RWPE1 (cell line): Measurements from ENCODE around the gene TNNI2.
A peak's percentile ranks its signal among the peaks of the same experiment; 100 is the strongest.

Source experiments
- CTCF ChIA-PET: fragments of 350-600 bp; sonication (Branson Sonifier 250); formaldehyde crosslinking; extraction: SDS; loops from one replicate; lab custom pipeline; 2021; lab: Yijun Ruan, JAX
- POLR2A ChIA-PET: fragments of 400-600 bp; formaldehyde crosslinking; extraction: SDS; loops from one replicate; lab custom pipeline; 2020; ENCODE audit warnings: antibody characterized with exemption; ENCODE audit not compliant: low non-redundant PET; lab: Yijun Ruan, JAX
- DNase-seq: peaks from one replicate; pipeline ENCODE4 v3.0.0; 2012; ENCODE audit warnings: low spot score
- H3K27ac ChIP-seq: fragments of 450-650 bp; 2 replicates; pipeline ENCODE4 v1.5.1; 2017
- TF ChIP-seq, protein P1 (sequence below): fragments of 450-650 bp; conservative IDR thresholded peaks from 2 replicates; pipeline ENCODE4 v1.5.1; 2017; ENCODE audit warnings: low read depth, mild to moderate bottlenecking

TNNI2 gene

GRCh38 chr11:1828542-1828941, 10.2 kb upstream of the TNNI2 start:
- TF ChIP-seq, protein P1, sequence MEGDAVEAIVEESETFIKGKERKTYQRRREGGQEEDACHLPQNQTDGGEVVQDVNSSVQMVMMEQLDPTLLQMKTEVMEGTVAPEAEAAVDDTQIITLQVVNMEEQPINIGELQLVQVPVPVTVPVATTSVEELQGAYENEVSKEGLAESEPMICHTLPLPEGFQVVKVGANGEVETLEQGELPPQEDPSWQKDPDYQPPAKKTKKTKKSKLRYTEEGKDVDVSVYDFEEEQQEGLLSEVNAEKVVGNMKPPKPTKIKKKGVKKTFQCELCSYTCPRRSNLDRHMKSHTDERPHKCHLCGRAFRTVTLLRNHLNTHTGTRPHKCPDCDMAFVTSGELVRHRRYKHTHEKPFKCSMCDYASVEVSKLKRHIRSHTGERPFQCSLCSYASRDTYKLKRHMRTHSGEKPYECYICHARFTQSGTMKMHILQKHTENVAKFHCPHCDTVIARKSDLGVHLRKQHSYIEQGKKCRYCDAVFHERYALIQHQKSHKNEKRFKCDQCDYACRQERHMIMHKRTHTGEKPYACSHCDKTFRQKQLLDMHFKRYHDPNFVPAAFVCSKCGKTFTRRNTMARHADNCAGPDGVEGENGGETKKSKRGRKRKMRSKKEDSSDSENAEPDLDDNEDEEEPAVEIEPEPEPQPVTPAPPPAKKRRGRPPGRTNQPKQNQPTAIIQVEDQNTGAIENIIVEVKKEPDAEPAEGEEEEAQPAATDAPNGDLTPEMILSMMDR, result no peak
- CTCF ChIA-PET, result interaction anchor here (0.6 to 0.9 kb wide), 2 partner anchors 135 to 227 kb away, joined by 3 to 5 read pairs; no protein-coding TSS in a partner anchor
- POLR2A ChIA-PET, result no interaction called here
- H3K27ac ChIP-seq, result peak overlapping the region; percentile 97
- no peak for DNase-seq

DNA sequence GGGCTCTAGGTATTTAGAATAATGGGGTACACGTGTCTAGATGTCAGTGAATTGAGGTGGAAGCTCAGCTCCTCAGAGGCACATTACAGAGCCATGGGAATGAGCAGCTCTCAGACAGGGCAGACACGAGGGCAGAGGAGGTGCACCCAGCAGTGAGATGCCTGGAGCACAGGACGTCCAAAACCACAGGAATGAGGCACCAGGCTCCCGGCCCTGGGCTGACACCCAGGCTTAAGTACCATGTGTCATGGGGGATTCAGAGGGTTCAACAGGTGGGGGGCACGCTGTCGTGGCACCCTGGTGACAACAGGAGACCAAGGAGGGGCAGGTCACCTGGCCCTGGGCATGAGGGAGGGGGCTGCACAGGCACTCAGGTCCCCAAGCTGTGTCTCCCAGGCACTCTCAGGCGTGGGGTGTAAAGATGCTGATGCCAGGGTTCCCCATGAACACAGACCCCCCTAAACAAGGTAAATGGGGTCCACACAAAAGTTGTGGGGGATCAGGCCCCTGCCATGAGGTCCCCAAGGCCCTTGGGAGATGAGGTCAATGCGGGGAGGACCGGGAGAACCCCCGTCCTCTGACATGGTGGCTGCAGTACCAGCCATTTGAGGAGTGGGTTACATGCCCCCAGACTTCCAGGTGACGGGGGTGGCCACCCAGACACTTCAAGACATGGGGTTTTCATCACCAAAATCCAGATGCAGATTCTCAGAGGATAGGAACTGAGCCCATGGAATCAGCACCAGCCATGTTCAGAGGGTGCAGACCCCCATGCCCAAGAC, 9.6 kb upstream of the TNNI2 start:
- ChIA-PET POLR2A (interaction anchor here (2.6 kb wide), 1 partner anchor 67 kb away, joined by 7 read pairs; no protein-coding TSS in a partner anchor), CTCF (interaction anchor here (0.6 to 0.9 kb wide), 2 partner anchors 135 to 228 kb away, joined by 3 to 5 read pairs; no protein-coding TSS in a partner anchor)
- TF ChIP-seq, protein P1, result no peak
- peak overlapping the region; percentile 97 for H3K27ac ChIP-seq
- peak; percentile 83 for DNase-seq

DNA sequence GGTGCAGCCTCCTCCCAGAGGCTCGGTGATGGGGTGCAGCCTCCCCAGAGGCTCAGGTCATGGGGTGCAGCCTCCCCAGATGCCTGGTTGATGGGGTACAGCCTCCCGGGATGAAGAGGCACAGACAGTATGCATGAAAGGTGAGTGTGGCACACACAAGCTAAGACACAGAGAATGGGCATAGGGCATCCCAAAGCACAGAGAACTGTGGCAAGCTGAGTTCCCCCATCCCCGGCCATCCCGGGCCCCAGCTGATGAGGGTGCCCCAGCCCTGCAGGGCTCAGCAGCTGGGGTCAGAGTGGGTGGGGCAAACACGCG, 8.8 kb upstream of the TNNI2 start:
- peak; percentile 25 for DNase-seq
- CTCF ChIA-PET, result interaction anchor here (0.6 to 6.0 kb wide), 3 partner anchors 77 to 177 kb away, joined by 3 to 85 read pairs (median 3); no protein-coding TSS in a partner anchor
- TF ChIP-seq, protein P1, result no peak
- POLR2A ChIA-PET, result interaction anchor here (1.0 to 2.6 kb wide), 2 partner anchors 66 to 68 kb away, joined by 3 to 7 read pairs; partner anchors contain the start of gene CTSD
- H3K27ac ChIP-seq, result peak overlapping the region; percentile 97

DNA sequence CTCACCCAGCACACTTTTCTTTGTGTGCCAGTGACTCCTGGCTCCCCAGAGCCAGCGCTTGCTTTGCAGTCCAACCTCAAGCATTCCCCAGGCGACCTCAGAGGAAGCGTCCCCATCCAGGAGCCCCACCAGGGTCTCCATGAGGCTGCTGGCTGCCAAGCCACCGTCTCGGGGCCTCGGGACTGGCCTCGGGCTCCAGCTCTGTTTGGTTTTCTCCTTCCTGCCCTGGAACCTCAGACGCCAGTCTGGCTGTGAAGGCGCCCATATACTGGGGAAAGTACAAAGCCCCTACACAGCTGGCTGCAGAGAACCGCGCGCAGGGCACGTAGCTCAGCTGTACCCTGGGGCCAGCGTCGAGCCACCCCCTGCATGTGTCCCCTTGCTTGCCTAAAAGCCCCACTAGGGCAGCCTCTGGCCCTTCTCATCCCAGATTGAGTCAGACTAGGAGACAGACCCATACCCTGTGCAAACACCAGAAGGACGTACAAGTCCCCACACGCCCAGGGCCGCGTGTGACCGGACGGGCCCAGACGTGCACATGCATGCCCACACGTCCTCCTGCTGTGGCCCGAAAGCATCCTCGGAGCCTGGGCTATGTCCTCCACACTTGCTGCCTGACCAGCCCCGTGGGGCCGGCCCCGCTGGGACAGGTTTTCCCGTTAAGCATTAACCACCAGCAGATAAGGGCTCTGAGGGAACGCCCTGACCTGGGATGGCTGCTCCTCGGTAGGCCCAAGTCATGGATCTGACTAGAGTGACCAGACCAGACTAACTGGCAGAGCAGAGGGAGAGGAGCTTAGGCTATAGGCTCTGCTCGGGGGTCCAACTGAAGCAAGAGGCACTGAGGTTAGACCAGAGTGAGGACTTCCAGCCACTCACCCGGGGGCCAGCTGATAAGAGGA, 8.2 kb upstream of the TNNI2 start:
- ChIA-PET POLR2A (interaction anchor here (1.0 to 2.6 kb wide), 2 partner anchors 67 to 68 kb away, joined by 3 to 7 read pairs; partner anchors contain the start of gene CTSD), CTCF (interaction anchor here (0.6 to 6.0 kb wide), 3 partner anchors 77 to 178 kb away, joined by 3 to 85 read pairs (median 3); no protein-coding TSS in a partner anchor)
- peak overlapping the region; percentile 97 for H3K27ac ChIP-seq
- peak; percentile 95 for DNase-seq
- TF ChIP-seq, protein P1, result no peak

DNA sequence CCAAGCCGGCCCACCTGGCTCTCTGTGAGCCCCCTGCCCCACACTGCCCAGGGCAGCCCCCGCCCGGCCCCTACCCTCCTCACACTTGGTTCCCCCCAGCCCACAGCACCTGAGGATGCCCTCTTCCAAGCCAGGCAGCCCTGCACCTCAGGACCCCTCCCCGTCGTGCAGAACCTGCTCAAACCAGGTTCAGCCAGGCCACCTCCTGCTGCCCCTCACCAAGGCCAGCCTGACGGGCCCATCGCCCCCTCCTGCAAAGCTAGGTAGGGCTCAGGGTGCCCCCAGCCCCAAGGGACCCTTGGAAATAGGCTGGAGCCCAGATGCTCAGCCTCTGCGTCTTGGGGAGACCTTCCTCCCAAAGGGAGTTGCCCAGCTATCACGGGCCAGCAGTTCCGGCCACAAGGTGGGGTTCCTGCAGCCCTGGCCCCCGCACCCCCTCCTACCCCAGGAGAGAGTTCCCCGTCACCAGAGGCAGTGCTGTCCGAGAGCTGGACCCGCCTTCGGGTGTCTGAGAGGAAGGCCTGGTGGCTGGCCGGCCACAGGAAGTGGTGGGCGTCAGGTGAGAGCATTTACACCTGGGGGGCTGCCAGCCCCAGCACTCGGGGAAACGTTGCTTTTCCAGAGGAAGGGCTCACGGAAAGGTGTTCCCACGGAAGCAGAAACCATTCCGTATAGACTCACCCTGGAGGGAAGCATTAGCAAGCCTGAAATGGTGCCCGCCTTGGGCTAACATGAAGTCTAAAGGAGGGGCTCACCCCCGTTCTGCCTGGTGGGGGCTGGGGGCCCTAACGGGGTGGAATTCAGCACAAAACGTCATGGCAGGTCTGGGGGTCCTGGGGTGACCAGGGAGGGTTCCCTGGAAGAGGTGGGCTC, 7.2 kb upstream of the TNNI2 start:
- TF ChIP-seq, protein P1, result no peak
- CTCF ChIA-PET, result interaction anchor here (0.5 to 6.0 kb wide), 15 partner anchors 11 to 320 kb away, joined by 3 to 85 read pairs (median 4); no protein-coding TSS in a partner anchor
- POLR2A ChIA-PET, result interaction anchor here (2.6 kb wide), 1 partner anchor 69 kb away, joined by 7 read pairs; no protein-coding TSS in a partner anchor
- DNase-seq, result no peak
- H3K27ac ChIP-seq, result peak overlapping the region; percentile 97
